ENCODE measurements around the gene GSK3A. TPM values are rescaled to one million over a fixed set of nuclear protein-coding genes. Genes with fewer than 3 reads are reported as not detected.
A peak's percentile ranks its signal among the peaks of the same experiment; 100 is the strongest.

GSK3A gene
- polyA plus RNA-seq, 4 donors, result 48.5 to 73.0 (median 70.6) TPM

DNA sequence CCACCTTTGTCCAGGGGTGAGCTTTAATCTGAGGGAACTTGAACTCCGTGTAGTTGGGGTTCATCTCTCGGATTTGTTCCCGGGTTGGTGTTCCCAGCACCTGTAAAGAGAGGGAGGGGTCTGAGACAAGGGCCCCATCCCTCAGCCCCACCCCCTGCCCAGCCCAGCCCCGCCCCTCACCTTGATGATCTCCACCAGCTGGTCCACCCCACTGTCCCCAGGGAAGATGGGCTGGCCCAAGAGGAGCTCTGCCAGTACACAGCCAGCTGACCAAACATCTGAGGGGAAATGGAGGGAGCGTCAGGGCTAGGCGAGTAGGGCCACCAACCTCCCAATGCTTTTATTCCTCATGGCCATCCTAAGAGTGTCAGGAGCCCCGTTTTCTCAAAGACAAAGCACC, 9.3 kb downstream of the GSK3A start:
- Histone ChIP-seq H3K9me3 (ENCODE audit: control insufficient read depth in 2 of 2, insufficient read depth in 1 of 2, low read depth in 1 of 2, low read length in 1 of 2) (no peaks in the 10 kb centered on the region), H3K4me3 (ENCODE audit: low read depth in 1 of 3, low read length in 3 of 3) (peak overlapping the region in 1 of 3 donors; percentile 1), H3K27me3 (ENCODE audit: control insufficient read depth in 3 of 3, insufficient read depth in 3 of 3, low read length in 3 of 3) (no peaks in the 10 kb centered on the region), H3K36me3 (ENCODE audit: control insufficient read depth in 3 of 3, insufficient read depth in 2 of 3, low read depth in 1 of 3, low read length in 3 of 3) (peaks cover 24 to 95% (median 30%) of the 10 kb centered on the region in 3 donors), H3K27ac (ENCODE audit: low read depth in 1 of 3, low read length in 2 of 3) (peak overlapping the region; percentile 81 to 95 (median 90)), H3K4me1 (ENCODE audit: control insufficient read depth in 3 of 3, insufficient read depth in 2 of 3, low read depth in 1 of 3, low read length in 2 of 3) (peaks cover 0 to 57% (median 5%) of the 10 kb centered on the region in 3 donors)
- DNase-seq (no peak), FAIRE-seq (no peak)
- WGBS, 3 donors, result 44 to 67% (median 51%) methylated on average over 7 of the region's 7 CpGs

DNA sequence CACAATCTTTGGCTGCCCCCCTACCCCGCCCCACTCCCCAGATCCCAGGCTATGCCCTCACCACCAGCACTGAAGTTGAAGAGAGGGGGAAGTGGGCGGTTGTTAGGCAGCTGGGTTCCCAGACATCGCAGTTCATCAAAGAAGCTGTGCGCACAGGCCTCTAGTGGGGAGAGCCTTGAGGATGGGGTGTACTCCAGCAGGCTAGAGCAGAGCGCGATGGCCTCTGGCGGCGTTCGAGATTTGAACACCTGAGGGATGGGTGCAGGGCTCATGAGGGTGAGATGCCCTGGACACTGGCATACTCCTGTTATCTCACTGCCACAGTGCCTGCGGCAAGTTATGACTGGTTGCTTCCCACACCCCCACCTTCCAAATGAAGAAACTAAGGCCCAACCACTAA, 10.0 kb downstream of the GSK3A start:
- peaks cover 24 to 98% (median 30%) of the 10 kb centered on the region in 3 donors for H3K36me3 ChIP-seq (ENCODE audit: control insufficient read depth in 3 of 3, insufficient read depth in 2 of 3, low read depth in 1 of 3, low read length in 3 of 3)
- H3K9me3 ChIP-seq (ENCODE audit: control insufficient read depth in 2 of 2, insufficient read depth in 1 of 2, low read depth in 1 of 2, low read length in 1 of 2), result no peaks in the 10 kb centered on the region
- H3K27ac ChIP-seq (ENCODE audit: low read depth in 1 of 3, low read length in 2 of 3), result peak overlapping the region in 2 of 3 donors; percentile 71 to 95
- H3K4me1 ChIP-seq (ENCODE audit: control insufficient read depth in 3 of 3, insufficient read depth in 2 of 3, low read depth in 1 of 3, low read length in 2 of 3), result peaks cover 0 to 58% (median 5%) of the 10 kb centered on the region in 3 donors
- no peak for FAIRE-seq
- no peaks in the 10 kb centered on the region for H3K27me3 ChIP-seq (ENCODE audit: control insufficient read depth in 3 of 3, insufficient read depth in 3 of 3, low read length in 3 of 3)
- DNase-seq, result no peak
- H3K4me3 ChIP-seq (ENCODE audit: low read depth in 1 of 3, low read length in 3 of 3), result no peak overlapping the region
- 90 to 94% (median 92%) methylated on average over 10 of the region's 10 CpGs for WGBS, 3 donors

DNA sequence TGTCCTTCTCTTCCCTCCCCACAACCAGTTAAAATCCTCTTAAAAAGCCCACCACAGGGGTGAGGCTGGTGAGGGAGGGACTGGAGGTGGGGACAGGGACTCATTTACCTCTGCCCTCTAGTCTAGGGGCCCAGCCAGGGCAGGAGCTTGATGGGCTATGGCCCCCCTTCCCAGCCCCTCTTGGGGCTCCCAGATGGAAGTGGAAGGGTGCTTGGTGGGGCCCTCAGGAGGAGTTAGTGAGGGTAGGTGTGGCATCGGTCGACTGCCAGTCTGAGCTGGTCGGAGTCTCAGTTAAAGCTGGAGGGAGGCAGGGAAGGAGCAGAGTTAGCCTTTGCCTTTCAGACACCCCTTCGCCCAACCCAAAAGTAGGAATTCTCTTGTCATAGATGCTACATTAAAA, 11.8 kb downstream of the GSK3A start:
- peaks cover 0 to 58% (median 5%) of the 10 kb centered on the region in 3 donors for H3K4me1 ChIP-seq (ENCODE audit: control insufficient read depth in 3 of 3, insufficient read depth in 2 of 3, low read depth in 1 of 3, low read length in 2 of 3)
- H3K36me3 ChIP-seq (ENCODE audit: control insufficient read depth in 3 of 3, insufficient read depth in 2 of 3, low read depth in 1 of 3, low read length in 3 of 3), result peaks cover 24 to 98% (median 26%) of the 10 kb centered on the region in 3 donors
- no peaks in the 10 kb centered on the region for H3K9me3 ChIP-seq (ENCODE audit: control insufficient read depth in 2 of 2, insufficient read depth in 1 of 2, low read depth in 1 of 2, low read length in 1 of 2)
- no peaks in the 10 kb centered on the region for H3K27me3 ChIP-seq (ENCODE audit: control insufficient read depth in 3 of 3, insufficient read depth in 3 of 3, low read length in 3 of 3)
- DNase-seq, result peak in 1 of 2 donors; percentile 66
- FAIRE-seq, result no peak
- H3K27ac ChIP-seq (ENCODE audit: low read depth in 1 of 3, low read length in 2 of 3), result peak overlapping the region in 1 of 3 donors; percentile 78
- H3K4me3 ChIP-seq (ENCODE audit: low read depth in 1 of 3, low read length in 3 of 3), result no peak overlapping the region
- 80 to 83% (median 82%) methylated on average over 4 of the region's 4 CpGs for WGBS, 3 donors

DNA sequence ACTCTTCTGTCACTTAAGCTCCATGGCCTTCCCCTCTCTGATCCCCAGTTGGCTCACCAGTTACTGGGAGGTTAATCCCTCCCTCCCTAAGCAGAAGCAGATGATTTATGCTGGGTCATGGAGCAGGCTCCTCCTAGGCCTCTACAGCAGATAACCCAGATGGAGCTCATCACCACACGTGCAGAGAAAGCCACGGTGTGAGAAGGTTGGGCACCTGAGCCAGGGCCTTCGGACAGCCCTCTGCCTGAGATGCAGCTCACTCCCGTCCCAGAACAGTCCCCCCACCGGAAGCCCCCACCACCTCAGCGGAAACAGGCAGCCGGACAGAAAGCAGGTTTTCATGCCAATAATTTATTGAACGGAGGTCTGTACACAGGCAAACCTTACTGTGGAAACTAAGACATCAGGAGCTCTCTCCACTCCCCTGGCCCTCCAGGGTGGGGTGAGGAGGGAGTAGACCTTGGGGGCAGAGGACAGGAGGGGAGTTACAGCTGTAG, 12.5 kb downstream of the GSK3A start:
- FAIRE-seq, result no peak
- Histone ChIP-seq H3K4me1 (ENCODE audit: control insufficient read depth in 3 of 3, insufficient read depth in 2 of 3, low read depth in 1 of 3, low read length in 2 of 3) (peaks cover 0 to 58% (median 2%) of the 10 kb centered on the region in 3 donors), H3K36me3 (ENCODE audit: control insufficient read depth in 3 of 3, insufficient read depth in 2 of 3, low read depth in 1 of 3, low read length in 3 of 3) (peaks cover 24 to 98% (median 28%) of the 10 kb centered on the region in 3 donors), H3K4me3 (ENCODE audit: low read depth in 1 of 3, low read length in 3 of 3) (no peak overlapping the region), H3K27ac (ENCODE audit: low read depth in 1 of 3, low read length in 2 of 3) (peak overlapping the region in 1 of 3 donors; percentile 78), H3K9me3 (ENCODE audit: control insufficient read depth in 2 of 2, insufficient read depth in 1 of 2, low read depth in 1 of 2, low read length in 1 of 2) (no peaks in the 10 kb centered on the region), H3K27me3 (ENCODE audit: control insufficient read depth in 3 of 3, insufficient read depth in 3 of 3, low read length in 3 of 3) (no peaks in the 10 kb centered on the region)
- 57 to 63% (median 62%) methylated on average over 7 to 8 of the region's 8 CpGs for WGBS, 3 donors
- DNase-seq, result peak in 1 of 2 donors; percentile 60

DNA sequence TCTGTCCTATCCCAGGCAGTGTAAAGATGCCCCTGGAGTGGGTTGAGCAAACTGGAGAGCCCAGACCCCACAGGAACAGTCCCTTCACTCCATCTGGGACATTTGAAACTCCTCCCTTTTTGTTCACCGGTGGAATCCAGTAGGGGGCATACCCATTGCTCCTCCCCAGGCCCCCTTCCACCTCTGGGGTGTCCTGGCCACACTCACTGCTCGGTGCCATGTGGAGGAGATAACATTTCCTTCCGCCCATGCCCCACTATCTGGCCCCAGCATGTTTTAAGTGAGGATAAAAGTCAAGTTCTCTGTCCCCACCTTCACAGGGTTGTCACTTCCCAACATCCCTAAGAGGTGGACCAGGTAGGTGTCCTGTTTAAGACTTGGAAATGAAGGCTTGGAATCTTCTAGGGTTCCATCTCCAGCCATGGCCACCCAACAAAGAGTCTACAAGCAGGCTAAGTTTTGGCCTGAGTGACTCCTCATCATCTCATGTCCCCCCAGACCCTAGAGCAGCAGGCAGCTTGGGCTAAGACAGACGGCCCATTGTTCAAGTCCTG, 13.0 kb downstream of the GSK3A start:
- Histone ChIP-seq H3K9me3 (ENCODE audit: control insufficient read depth in 2 of 2, insufficient read depth in 1 of 2, low read depth in 1 of 2, low read length in 1 of 2) (no peaks in the 10 kb centered on the region), H3K36me3 (ENCODE audit: control insufficient read depth in 3 of 3, insufficient read depth in 2 of 3, low read depth in 1 of 3, low read length in 3 of 3) (peaks cover 21 to 98% (median 31%) of the 10 kb centered on the region in 3 donors), H3K27ac (ENCODE audit: low read depth in 1 of 3, low read length in 2 of 3) (peak overlapping the region in 1 of 3 donors; percentile 78), H3K4me3 (ENCODE audit: low read depth in 1 of 3, low read length in 3 of 3) (no peak overlapping the region), H3K4me1 (ENCODE audit: control insufficient read depth in 3 of 3, insufficient read depth in 2 of 3, low read depth in 1 of 3, low read length in 2 of 3) (peaks cover 0 to 54% (median 0%) of the 10 kb centered on the region in 3 donors), H3K27me3 (ENCODE audit: control insufficient read depth in 3 of 3, insufficient read depth in 3 of 3, low read length in 3 of 3) (no peaks in the 10 kb centered on the region)
- FAIRE-seq, result no peak
- no peak for DNase-seq
- WGBS, 3 donors, result 76 to 83% (median 82%) methylated on average over 4 of the region's 4 CpGs

DNA sequence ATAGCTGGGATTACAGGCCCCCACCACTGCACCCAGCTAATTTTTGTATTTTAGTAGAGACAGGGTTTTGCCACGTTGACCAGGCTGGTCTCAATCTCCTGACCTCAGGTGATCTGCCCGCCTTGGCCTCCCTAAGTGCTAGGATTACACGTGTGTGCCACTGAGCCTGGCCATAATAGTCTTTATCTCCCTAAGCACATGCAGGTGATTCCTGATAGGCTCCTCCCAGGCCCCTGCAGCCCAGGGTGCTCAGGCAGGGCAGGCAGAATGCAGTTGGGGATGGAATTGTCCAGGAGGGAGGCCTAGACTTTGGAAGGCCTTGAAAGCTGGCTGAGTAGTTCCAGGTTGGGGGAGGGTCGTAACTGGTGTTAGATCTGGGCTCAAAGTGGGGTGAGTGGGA, 13.8 kb downstream of the GSK3A start:
- peaks cover 0 to 47% (median 0%) of the 10 kb centered on the region in 3 donors for H3K4me1 ChIP-seq (ENCODE audit: control insufficient read depth in 3 of 3, insufficient read depth in 2 of 3, low read depth in 1 of 3, low read length in 2 of 3)
- DNase-seq, result no peak
- no peak overlapping the region for H3K4me3 ChIP-seq (ENCODE audit: low read depth in 1 of 3, low read length in 3 of 3)
- no peak for FAIRE-seq
- 63 to 75% (median 72%) methylated on average over 4 of the region's 4 CpGs for WGBS, 3 donors
- H3K27me3 ChIP-seq (ENCODE audit: control insufficient read depth in 3 of 3, insufficient read depth in 3 of 3, low read length in 3 of 3), result no peaks in the 10 kb centered on the region
- peak overlapping the region in 1 of 3 donors; percentile 33 for H3K27ac ChIP-seq (ENCODE audit: low read depth in 1 of 3, low read length in 2 of 3)
- H3K36me3 ChIP-seq (ENCODE audit: control insufficient read depth in 3 of 3, insufficient read depth in 2 of 3, low read depth in 1 of 3, low read length in 3 of 3), result peaks cover 16 to 96% (median 31%) of the 10 kb centered on the region in 3 donors
- no peaks in the 10 kb centered on the region for H3K9me3 ChIP-seq (ENCODE audit: control insufficient read depth in 2 of 2, insufficient read depth in 1 of 2, low read depth in 1 of 2, low read length in 1 of 2)

DNA sequence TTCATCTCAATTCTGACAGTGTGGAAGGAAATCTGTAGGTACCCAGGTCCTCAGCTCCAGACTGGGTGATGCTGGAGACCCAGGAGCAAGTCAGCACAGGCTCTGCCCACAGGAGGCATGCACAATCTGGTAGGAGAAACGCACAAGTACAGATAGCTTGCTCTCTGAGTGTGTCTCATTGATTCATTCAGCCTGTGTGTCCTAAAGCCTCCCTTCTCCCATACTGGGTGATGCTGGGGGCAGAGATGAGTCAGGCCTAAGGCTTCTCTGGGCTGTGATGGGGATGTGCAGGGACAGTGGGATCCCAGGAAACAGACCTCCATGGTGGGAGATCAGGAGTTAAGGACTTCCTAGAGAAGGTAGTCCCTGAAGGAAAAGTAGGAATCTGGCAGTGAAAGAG, 15.5 kb downstream of the GSK3A start:
- peaks cover 0 to 38% (median 0%) of the 10 kb centered on the region in 3 donors for H3K4me1 ChIP-seq (ENCODE audit: control insufficient read depth in 3 of 3, insufficient read depth in 2 of 3, low read depth in 1 of 3, low read length in 2 of 3)
- peaks cover 11 to 82% (median 22%) of the 10 kb centered on the region in 3 donors for H3K36me3 ChIP-seq (ENCODE audit: control insufficient read depth in 3 of 3, insufficient read depth in 2 of 3, low read depth in 1 of 3, low read length in 3 of 3)
- DNase-seq (no peak), FAIRE-seq (no peak)
- no peaks in the 10 kb centered on the region for H3K9me3 ChIP-seq (ENCODE audit: control insufficient read depth in 2 of 2, insufficient read depth in 1 of 2, low read depth in 1 of 2, low read length in 1 of 2)
- H3K27me3 ChIP-seq (ENCODE audit: control insufficient read depth in 3 of 3, insufficient read depth in 3 of 3, low read length in 3 of 3), result no peaks in the 10 kb centered on the region
- 86 to 96% (median 95%) methylated on average over 1 of the region's 1 CpG for WGBS, 3 donors
- no peak overlapping the region for H3K4me3 ChIP-seq (ENCODE audit: low read depth in 1 of 3, low read length in 3 of 3)
- H3K27ac ChIP-seq (ENCODE audit: low read depth in 1 of 3, low read length in 2 of 3), result no peak overlapping the region

DNA sequence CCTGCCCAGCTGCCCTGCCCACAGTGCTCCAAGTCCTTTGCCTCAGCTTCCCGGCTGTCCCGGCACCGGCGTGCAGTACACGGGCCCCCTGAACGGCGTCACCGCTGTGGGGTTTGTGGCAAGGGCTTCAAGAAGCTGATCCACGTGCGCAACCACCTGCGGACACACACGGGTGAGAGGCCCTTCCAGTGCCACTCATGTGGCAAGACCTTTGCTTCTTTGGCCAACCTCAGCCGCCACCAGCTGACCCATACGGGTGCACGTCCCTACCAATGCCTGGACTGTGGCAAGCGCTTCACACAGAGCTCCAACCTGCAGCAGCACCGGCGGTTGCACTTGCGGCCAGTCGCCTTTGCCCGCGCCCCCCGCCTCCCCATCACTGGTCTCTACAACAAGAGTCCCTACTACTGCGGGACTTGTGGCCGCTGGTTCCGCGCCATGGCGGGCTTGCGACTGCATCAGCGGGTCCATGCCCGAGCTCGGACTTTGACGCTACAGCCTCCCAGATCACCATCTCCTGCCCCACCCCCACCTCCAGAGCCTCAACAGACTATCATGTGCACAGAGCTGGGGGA, 16.6 kb downstream of the GSK3A start:
- Histone ChIP-seq H3K4me1 (ENCODE audit: control insufficient read depth in 3 of 3, insufficient read depth in 2 of 3, low read depth in 1 of 3, low read length in 2 of 3) (peaks cover 2 to 41% (median 2%) of the 10 kb centered on the region in 3 donors), H3K4me3 (ENCODE audit: low read depth in 1 of 3, low read length in 3 of 3) (no peak overlapping the region), H3K36me3 (ENCODE audit: control insufficient read depth in 3 of 3, insufficient read depth in 2 of 3, low read depth in 1 of 3, low read length in 3 of 3) (peaks cover 3 to 75% (median 21%) of the 10 kb centered on the region in 3 donors), H3K27ac (ENCODE audit: low read depth in 1 of 3, low read length in 2 of 3) (no peak overlapping the region), H3K27me3 (ENCODE audit: control insufficient read depth in 3 of 3, insufficient read depth in 3 of 3, low read length in 3 of 3) (no peaks in the 10 kb centered on the region), H3K9me3 (ENCODE audit: control insufficient read depth in 2 of 2, insufficient read depth in 1 of 2, low read depth in 1 of 2, low read length in 1 of 2) (no peaks in the 10 kb centered on the region)
- no peak for DNase-seq
- WGBS, 3 donors, result 94 to 97% (median 96%) methylated on average over 31 to 33 of the region's 33 CpGs
- FAIRE-seq, result no peak
